ENCODE measurements around the gene SLC25A30.

- TF ChIP-seq, protein P1, sequence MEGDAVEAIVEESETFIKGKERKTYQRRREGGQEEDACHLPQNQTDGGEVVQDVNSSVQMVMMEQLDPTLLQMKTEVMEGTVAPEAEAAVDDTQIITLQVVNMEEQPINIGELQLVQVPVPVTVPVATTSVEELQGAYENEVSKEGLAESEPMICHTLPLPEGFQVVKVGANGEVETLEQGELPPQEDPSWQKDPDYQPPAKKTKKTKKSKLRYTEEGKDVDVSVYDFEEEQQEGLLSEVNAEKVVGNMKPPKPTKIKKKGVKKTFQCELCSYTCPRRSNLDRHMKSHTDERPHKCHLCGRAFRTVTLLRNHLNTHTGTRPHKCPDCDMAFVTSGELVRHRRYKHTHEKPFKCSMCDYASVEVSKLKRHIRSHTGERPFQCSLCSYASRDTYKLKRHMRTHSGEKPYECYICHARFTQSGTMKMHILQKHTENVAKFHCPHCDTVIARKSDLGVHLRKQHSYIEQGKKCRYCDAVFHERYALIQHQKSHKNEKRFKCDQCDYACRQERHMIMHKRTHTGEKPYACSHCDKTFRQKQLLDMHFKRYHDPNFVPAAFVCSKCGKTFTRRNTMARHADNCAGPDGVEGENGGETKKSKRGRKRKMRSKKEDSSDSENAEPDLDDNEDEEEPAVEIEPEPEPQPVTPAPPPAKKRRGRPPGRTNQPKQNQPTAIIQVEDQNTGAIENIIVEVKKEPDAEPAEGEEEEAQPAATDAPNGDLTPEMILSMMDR (IDR thresholded peaks at IDR 0.05) = no peak
- TF ChIP-seq POLR2AphosphoS5 (IDR thresholded peaks at IDR 0.05) = no peak
These were observed 18.8 kb upstream of the SLC25A30 start for GRCh38 chr13:45436953-45437352.

Data from stomach (tissue), 4 donors.